GM18861 (cell line): ENCODE measurements around the gene RPL18.

Source experiments
- ATAC-seq: cut with Tn5 transposase; IDR thresholded peaks from one replicate; pipeline ENCODE4 v1.9.1; 2021; ENCODE audit not compliant: unreplicated experiment

Gene RPL18

GRCh38 chr19:48630296-48631063, 11.5 kb upstream of the RPL18 start:
- no peak for ATAC-seq

- ATAC-seq: no peak
Observed at GRCh38 chr19:48629599-48630295, 10.8 kb upstream of the RPL18 start.

- ATAC-seq: no peak
Observed at GRCh38 chr19:48629297-48629598, 10.3 kb upstream of the RPL18 start.

GRCh38 chr19:48628486-48629296, 9.7 kb upstream of the RPL18 start:
- ATAC-seq: no peak

GRCh38 chr19:48627865-48628314, 8.9 kb upstream of the RPL18 start:
- ATAC-seq: no peak

- ATAC-seq: no peak
Observed at GRCh38 chr19:48627201-48627864, 8.4 kb upstream of the RPL18 start.

GRCh38 chr19:48625891-48626327, 6.9 kb upstream of the RPL18 start:
- ATAC-seq: no peak

DNA sequence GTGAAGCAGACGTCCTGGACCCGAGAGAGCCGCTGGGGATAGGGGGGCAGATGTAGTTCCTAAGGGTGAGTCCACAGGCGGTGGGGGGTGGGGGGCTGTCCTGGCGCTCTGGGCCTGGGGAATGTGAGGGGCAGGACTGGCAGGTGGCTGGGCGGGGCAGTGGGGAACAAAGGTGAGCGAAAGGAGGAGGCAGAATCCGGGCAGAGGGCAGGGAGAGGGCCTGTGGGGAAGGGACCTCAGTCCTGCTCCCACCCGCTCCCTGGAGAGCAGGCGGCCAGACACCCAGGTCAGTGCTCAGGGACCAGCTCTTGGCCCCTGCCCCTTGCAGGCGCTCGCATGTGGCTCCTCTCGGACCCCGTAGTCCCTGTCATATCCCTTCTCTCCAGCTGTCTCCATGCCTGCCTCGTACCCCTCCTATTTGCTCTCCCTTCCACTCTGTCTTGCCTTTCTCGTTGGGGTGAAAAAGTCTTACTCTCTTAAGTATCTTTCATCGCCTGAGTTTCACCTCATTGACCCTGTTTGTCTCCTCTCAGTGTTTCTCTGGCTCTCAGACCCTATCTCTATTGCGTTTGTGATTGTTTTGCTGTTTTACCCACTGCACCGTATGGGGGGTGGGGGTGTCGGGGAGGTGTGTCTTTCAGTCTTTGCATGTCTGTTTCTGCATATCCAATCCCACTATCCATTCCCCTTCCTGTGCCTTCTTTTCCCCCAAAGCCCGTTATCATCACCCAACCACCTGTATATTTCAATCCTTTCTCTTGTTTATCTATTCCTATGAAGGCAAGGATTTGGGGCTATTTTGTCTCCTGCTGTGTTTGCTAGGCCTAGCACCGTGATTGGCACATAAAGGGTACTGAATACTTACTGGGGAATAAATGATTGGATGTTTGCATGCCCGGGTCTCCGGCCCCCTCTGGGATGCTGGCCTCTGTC, 6.1 kb upstream of the RPL18 start:
- ATAC-seq: no peak

DNA sequence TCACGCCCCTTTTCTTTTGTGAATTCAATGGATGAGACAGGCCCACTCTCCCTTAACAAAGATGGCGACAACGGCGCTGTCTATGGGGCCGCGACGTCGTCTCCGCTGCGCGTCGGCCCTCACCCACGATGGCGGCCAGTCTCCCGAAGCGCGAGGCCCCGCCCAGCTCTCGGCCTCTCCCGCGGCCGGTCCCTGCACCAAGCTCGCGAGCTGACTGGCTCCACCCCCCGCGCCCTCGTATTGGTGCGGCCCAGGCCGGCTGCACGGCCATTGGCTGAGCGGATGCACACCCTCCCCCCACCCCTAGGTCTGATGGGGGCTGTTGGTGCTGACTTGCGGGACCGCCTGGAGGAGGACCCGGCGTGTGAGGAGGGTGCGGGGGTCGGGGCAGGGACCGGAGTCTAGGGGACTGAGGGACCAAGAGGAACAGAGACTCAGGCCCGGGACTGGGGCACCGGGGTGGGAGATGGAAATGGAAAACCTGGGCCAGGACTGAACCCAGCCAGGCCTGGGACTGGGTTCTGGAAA, 5.2 kb upstream of the RPL18 start:
- peak; percentile 39 for ATAC-seq

GRCh38 chr19:48623556-48624066, 4.6 kb upstream of the RPL18 start:
- no peak for ATAC-seq

GRCh38 chr19:48619692-48620585, 961 bp upstream of the RPL18 start:
- no peak for ATAC-seq

DNA sequence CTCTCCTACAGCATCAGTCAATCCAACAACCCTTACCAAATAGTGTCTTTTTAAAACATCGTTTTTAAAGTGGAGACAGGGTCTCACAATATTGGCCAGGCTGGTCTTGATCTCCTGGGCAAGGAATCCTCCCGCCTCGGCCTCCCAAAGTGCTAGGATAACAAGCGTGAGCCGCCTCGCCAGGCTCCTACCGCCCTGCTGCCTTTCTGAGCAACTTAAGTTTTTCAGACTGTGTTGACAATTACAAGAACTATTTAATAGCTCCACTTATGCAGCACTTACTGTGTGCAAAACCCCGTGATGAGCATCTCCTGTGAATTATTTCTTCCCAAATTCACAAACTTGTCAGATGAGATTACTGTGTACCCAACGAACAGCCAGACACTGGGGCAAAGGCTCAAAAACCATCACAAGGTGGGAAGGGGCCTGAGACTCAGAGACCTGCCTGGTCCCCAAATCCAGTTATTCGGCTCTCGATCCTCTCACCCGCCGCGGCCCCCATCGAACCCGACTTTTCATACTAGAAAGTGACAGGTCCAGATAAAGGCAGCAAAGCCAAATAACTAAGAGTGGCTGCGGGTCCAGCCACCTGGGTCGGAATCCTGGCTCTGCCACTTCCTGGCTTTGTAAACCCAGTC, 581 bp downstream of the RPL18 start:
- ATAC-seq: no peak

- ATAC-seq: no peak
Observed at GRCh38 chr19:48617146-48617937, 1.6 kb downstream of the RPL18 start.

DNA sequence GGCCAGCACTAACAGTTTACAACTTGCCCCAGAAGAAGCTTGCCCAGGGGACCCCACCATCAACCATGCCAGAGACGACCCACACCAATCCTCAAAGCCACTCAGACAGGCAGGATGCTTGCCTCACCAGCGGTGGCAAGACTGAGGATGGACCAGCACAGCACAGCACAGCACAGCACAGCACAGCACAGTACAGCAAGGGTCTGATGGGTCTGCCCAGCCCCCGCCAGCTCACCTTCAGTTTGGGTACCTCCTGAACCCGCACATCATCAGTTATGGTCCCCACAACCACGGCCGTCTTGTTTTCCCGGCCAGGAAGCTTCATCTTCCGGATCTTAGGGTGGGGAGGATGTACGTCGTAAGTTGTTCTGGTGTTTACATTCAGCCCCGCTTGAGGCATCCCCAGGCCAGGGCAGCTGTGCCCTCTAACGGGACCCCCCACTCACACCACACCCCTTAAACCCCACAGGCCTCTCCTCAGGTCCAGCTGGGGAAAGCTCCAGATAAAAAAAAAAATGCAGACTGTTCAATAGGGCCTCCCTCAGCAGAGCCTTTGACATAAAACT, 2.4 kb downstream of the RPL18 start:
- ATAC-seq: no peak

DNA sequence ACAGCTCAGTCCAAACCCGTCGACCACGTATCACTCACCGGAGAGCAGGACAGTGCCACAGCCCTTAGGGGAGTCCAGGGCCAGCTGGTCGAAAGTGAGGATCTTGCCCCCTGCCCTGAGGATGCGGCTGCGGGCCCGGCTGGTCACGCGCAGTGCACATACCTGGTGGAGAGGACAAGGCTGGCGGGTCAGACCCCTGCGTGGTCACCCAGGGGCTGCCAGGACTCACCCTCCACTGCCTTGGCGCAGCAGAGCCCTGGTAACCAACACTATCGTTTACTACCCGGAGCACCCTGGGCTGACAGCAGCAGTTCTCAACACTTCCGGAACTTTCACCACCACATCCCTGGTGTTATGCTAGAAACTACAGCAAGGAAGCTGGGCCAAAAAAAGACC, 2.9 kb downstream of the RPL18 start:
- no peak for ATAC-seq

DNA sequence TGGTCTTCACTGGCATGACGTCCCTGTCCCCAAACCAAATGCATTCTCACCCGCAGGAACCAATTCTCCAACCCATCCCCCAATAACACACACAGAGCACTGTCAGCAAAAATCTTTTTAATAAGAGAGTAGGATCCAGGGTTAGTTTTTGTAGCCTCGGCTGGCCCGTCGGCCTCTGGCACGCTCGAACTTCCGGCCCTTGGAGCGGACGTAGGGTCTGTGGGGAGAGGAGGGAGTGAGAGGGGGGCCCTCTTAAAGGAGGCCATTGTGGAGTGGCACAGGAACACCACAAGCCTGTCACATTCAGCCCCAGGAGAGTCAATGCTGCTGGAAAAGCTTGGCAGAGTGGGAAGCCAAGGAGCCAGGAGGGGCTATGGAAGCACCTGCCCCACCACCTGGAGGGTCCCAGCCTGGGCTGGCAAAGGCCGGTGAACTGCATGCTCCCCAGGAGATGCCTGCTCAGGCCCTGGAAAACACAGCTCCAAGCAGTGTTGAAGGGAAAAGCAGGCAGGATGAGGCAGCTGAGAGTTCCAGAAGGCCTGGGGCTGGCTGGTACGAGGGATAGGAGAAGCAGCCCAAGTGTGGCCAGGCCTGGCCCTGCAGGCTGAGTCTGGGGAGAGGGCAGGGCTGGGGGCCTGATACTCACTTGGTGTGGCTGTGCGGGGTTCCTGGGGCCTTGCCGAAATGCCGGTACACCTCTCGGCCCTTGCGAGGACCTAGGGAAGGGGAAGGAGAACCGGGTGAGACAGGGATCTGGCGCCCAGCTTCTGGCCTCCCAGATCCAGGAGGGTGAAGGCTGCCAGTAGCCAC, 3.5 kb downstream of the RPL18 start:
- no peak for ATAC-seq
